HPDE6-E6E7 (cell line): ENCODE measurements around the gene FAF1.
A peak's percentile ranks its signal among the peaks of the same experiment; 100 is the strongest.

ENCODE experiments used
- DNase-seq: peaks from one replicate; pipeline ENCODE4 v3.0.0; 2011; ENCODE audit warnings: missing footprints; ENCODE audit errors: extremely low spot score

Gene FAF1

DNA sequence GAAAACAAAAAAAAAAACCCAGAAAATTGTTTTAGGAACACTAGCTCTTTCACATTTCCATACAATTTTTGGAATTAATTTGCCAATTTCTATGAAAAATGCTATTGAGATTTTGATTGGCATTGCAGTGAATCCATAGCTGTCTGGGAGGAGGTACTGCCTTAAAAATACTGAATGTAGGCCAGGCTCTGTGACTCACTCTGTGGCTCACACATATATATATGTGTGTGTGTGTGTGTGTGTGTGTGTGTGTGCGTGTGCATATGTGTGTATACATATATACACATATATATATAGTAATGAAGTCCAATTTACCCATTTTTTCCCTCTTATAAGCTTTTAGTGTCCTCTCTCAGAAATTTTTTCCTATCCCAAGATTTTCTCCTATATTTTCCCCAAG lies 322.6 kb downstream of the FAF1 start:
- no peak for DNase-seq

DNA sequence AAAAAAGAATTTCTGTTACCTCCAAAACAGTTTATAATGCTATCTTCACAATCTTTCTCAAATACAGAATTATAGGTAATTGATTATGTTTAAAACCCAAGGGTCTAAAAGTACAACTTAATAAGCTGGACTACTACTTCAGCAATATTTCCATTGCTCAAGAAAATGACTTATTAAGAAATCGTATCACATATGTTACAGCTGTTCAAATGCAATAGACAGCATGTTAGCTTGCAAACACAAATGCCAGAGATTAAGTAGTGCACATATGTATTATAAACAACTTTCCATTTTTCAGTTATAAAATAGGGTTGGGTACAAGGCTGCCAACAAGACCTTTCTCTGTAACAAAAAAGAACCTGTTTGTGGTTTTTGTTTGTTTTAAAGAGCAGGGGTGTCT lies 325.8 kb downstream of the FAF1 start:
- DNase-seq, result no peak

DNA sequence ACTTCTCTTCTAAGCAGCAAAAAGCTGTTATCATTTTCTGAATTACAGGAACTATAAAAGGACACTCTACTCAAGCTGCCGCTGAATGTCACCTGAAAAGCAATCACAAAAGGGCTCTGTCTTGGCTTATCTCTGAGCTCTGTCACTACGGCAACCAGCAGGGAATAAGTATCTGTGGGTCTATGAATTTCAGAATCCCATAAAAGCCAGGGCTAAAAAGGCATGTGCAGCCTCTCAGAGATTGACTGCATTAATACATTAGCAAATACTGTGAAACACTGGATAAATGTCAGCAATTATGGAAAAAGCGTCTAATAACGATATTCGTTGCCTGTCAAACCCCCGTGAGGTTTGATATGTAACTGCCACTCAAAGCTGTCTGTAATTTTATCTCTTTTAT lies 326.6 kb downstream of the FAF1 start:
- DNase-seq, result no peak

DNA sequence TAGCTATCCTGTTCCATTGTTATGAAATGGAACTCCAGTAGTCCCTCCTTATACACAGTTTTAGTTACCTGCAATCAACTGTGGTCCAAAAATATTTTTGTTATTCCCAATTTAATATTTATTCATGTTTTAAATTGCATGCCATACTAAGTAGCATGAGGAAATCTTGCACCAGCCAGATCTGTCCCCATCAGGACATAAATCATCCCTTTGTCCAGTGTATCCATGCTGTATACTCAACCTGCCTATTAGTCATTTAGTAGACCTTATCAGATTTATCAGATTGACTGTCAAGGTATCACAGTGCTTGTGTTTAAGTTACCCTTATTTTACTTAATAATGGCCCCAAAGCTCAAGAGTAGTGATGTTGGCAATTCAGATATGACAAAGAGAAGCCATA lies 328.9 kb downstream of the FAF1 start:
- no peak for DNase-seq

DNA sequence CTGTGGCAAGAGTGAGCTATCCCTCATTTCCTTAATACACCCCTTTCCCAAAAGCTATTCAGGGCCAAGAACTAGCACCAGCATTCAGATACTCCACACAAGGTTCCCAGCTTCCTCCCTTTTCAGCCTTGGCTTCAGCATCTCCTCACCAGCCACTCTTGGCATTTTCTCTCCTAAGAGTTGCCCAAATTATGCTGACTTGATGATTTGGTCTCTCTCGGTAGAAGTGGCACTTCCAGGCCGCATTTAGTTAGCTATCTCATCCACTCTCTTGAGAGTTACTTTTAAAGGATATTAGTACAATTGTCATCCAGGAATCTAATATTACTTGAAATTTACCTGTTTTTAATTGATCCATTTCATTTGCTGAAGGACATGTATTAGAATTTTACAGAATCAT lies 337.8 kb downstream of the FAF1 start:
- no peak for DNase-seq

DNA sequence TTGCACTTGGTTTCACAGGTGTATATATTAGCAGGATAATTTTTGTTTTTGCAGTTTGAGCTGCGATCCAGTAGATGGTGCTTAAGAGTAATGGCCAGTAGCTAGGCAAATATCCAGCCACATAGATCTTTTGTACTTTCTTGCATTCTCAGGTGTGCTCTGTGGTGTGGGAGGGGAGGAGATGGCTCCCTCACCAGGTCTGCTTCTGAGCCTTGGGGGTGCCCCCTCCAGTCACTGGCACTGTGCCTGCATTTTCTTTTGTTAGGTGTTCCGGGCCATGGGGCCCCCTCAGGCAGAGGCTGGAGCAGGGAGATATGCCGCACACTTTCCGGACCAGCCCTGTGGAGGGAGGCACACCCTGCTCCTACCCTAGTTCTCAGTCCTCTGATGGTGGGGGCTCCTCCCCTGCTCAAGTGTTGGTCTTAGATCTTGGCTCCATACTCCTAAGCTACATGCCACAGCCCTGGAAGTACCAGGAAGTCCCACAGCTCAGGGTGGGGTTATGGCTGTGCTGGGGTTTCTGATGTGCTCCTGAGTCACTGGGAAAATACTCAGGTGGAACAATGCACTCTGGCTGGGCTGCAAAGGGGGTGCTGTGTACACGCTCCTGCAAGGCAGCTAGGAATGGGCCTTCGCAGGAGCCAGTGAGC lies 339.3 kb downstream of the FAF1 start:
- DNase-seq, result peak; percentile 93

DNA sequence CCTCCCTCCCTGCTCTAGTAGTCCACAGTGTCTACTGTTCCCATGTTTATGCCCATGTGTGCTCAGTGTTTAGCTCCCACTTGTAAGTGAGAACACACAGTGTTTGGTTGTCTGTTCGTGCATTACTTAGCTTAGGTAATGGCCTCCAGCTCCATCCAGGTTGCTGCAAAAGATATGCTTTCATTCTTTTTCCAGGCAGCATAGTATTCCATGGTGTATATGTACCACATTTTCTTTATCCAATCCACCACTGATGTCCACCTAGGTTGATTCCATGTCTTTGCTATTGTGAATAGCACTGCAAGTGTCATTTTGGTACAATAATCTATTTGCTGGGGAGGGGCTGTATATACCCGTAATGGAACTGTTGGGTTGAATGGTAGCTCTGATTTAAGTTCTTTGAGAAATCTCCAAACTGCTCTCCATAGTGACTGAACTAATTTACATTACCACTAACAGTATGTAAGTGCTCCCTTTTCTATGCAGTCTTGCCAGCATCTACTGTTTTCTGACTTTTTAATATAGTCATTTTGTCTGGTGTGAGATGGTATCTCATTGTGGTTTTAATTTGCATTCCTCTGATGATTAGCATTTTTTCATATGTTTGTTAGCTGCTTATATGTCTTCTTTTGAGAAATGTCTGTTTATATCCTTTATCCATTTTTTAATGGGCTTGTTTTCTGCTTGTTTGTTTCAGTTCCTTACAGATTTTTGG lies 344.9 kb downstream of the FAF1 start:
- no peak for DNase-seq

DNA sequence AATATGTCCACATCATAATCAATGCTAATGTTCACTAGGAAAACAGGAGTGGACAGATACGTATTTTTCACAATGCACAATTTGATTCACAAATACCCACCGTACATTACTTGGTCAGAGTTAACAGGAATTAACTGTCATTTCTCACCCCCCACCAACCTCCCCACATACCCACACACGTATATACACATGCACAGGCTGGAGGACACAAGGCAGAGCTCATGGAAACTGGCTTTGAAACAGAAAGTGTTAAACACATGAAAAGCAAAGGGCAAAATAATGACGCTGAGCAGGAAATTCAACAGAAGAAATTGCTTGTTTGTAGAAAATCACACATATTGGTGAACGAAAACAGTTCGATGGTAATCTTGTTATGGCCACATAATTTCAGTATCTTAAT lies 348.4 kb downstream of the FAF1 start:
- no peak for DNase-seq

DNA sequence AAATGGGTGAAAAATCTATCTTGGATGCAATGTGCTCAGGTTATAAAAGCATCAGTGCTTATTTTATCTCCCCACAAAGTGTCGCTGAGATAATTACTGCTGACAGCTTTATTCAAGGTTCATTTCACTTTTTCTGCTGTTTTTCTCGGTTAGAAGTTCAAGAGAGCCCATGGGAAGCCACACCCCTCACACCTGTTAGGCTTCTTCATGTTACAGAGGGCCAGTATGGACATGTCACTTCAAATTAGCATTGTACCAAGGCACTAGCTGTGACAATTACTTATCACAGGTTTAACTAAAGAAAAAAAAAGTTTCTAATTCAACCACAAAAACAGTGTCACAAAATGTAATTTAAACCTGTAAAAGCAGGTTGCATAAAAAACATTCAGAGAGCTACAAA lies 349.5 kb downstream of the FAF1 start:
- DNase-seq, result no peak

DNA sequence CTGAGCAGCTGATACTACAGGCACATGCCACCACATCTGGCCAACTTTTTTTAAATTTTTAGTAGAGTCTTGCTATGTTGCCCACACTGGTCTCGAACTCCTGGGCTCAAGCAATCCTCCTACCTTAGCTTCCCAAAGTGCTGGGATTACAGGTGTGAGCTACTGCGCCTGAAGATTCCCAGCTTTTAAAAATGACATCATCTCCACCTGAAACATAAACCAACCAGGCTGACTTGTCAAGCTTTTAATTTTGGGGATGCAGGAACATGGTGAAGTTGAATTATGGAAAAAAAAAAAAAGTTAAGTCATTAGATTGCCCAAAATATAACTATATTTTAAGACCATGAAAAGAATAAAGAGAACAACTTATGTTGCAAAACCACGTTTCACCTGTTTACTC lies 350.6 kb downstream of the FAF1 start:
- no peak for DNase-seq

DNA sequence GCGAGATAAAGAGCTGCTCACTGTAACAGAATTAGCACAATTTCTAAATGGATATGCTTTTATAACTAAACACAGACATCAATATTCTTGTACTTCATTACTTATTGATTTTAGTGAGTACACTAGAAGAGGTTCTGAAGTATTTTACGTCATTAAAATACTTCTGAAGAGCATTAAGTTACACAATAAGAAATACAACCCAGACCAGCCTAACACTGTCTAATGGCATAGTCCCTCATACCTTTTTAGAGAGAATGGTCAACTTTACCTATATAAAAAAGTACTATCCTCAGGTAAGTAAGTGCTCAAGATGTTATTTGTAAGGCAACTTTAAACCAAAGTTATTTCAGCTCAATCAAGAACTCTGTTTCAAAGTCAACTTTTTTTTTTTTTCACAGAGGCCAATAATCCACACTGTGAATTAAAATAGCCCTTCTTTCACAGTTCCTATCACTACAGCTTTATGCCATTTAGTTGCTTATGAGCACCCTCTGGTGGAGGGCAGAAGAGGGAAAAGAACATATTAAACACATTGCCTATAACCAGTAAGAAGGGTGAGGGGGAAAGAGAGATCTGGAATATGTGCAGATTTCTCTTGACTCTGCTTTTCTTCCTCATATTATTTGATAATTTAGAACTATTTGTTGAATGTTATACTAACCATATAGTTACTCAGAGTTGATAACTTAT lies 354.7 kb downstream of the FAF1 start:
- DNase-seq, result peak; percentile 20

DNA sequence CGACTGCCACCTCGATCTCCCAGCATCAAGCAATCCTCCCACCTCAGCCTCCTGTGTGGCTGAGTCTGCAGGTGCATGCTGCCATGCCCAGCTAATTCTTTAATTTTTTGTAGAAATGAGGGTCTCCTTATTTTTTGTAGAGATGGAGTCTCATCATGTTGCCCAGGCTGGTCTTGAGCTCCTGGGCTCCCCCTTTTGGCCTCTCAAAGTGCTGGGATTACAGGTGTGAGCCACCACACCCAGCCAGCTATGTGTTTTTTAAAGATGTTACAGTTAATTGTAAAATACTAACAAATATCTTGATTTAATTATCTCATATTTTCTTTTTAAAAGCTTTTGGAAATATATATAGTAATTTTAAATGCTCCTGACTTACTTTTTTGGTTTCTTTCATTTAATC lies 355.5 kb downstream of the FAF1 start:
- DNase-seq, result no peak

DNA sequence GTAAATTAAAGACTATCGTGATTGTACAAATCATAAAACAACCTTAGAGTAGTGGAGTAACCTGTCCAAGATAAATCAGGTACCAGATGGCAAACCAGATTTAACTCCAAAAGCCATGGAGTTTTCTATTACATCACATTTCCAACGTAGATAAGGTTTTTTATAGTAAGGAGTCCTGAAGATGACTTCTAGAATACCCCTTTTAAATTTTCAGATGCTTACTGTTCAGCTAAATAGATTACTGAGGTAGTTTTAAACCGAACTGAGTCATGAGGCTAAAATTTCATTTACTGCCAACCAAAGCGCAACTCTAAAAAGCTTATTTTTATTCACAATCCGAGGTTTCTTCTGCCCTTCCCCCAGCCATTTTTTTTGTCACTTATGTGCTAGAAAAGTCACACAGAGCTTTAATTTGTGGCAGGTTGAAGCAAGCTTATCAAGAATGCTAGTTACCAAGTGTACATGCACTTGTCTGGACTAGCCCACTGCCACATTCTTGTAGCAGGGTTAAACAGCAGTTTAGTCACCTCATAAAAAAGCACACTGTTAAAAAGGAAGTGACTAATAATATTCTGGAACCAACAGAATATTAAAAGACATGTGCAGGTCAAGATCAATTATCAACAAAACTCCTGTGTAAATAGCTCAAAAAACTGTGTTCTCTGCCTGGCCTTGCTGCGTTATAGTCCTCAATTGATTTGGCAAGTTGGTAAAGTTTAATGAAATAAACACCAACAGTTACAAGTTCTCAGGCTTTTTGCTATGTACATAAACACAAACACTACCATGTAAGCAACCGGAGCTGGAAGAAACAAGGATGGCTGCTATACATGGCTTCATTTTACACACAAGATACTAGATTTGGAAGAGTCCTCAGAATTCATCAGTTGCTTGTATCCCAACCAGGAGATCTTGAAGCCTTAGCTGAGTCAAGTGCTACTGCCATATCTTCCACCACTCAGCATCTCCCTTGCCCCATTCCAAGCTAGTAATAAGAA lies 356.5 kb downstream of the FAF1 start:
- DNase-seq, result peak; percentile 74

DNA sequence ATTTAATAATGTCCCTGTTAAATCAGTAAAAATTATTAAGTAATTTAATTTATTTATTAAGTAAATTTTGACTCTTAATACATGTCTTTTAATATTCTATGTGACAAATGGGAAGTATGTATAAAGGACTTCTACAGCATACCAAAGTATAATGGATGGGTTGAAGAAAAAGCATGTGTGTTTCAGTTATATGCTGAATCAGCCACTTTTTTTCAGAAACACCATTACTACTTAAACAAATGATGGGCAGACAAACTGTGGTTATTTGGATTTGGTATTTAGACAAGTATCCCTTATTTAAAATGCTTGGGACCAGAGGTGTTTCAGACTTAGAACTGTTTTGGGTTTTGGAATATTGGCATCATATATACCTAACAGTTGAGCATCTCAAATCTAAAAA lies 360.5 kb downstream of the FAF1 start:
- DNase-seq, result no peak

DNA sequence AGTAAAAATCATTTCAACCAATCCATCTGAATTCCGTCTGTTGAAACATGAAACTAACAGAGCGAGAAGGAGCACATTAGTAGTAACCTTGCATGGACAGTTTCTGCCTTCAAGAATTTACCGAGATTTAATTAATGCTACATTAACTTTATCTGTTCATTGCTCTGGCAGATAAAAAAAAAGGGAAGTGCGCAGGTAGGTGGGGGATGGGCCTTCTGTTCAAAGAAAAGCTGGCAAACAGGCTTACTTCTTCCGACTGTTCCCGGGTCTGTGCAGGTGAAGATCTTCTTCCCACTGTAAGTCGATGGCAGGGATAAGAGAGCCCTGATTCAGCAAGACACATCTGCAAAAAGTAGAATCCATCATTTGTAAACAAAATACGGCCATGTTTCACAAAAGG lies 364.2 kb downstream of the FAF1 start:
- no peak for DNase-seq

DNA sequence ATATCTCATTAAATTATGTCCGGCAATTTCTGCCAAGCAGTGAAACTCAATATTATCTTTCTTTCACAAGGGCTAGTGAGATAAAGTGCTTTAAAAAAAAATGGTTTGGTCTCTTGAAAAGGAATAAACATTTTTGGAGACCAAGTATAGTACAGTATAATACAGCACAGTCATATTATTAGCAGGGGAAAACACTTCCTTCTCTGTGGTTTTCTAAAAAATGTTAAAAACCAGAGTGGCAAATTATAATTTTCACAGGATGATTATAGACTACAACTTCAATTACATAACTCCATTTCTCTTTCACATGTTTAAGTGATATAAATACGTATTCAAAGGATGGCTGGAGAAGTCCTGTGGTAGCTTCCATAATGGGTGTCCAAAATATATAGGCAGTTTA lies 366.6 kb downstream of the FAF1 start:
- no peak for DNase-seq

DNA sequence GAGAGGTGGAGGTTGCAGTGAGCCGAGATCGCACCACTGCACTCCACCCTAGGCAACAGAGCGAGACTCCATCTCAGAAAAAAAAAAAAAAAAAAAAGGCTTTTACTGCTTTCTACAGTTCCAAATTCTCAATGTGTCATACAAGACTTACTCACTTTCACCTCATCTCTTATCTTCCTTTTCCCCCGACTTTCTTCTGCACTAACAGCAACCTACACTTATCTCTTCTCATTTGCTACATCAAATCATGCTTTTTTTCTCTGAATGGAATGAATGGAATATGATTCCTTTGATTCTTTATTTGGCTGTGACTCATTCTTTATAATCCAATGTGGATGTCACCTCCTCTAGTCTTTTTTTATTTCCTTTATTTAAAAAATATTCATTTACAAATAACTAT lies 368.5 kb downstream of the FAF1 start:
- DNase-seq, result no peak

DNA sequence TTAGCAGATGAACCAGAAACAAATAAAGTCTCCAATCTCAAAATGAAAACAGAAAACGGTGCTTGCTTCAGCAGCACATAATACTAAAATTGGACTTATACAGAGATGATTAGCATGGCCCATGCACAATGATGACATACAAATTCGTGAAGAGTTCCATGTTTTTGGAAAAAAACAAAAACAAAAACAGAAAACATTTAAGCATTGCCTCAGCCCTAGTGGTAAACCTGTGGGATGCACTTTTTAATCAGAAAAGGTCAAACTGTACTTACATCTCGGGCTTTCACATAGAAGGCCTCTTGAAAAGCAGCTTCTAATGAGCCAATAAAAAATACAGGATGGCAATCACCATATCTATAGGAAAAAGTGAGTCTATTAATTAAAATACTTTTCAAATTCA lies 377.7 kb downstream of the FAF1 start:
- no peak for DNase-seq

DNA sequence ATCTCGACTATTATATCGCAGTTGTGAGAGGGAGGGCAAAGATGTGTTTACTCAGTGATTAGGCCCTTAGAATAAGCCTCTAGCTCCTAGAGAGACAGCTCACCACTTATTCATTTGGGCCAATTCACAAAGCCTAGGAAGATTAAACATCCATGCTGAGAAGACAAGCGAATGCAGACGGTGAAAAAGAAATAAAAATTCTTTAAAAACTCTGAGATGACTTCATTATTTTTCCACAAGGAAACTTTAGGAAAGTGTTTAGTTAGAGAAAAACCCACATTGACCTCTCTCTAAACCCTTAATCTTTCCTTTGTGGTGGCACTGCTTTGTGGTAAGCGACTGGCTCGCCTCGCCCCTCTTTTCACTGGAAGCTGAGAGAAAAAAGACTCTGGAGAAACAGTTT lies 390.0 kb downstream of the FAF1 start:
- DNase-seq, result no peak

DNA sequence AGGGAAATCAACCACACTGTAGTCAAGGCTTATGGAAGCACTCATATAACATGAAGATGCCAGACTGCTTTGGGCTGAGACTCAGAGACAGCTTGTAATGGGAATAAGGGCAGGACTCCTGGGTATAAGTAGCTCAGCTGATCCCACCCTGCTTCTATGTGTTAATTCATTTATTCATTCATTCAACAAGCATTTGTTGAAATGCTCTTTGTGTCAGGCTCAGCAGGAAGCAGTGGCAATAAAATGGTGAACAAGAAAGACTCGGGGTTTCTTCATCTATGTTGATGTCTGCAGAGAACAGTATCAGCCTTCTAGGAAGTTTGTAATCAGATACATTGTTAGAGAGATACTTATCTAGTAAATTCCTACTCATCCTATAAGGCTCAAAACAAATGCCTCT lies 391.3 kb downstream of the FAF1 start:
- no peak for DNase-seq

DNA sequence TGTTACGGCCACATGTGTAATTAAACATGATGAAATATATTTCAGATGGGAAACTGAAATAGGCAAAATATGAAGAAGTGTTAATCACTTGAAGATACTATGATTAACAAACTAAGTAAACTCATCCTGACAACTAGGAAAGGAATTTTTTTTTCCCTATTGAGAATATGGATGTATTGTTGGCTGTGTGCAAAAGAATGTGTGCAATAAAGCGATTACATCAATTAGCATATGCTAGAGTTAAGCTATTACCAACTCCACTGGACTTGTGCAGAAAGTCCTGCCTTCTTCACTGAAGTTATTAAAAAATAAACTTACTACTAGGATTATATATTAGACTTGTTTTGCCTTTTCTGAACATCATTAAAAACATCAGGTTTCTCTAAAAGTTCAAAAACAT lies 393.7 kb downstream of the FAF1 start:
- DNase-seq, result no peak

DNA sequence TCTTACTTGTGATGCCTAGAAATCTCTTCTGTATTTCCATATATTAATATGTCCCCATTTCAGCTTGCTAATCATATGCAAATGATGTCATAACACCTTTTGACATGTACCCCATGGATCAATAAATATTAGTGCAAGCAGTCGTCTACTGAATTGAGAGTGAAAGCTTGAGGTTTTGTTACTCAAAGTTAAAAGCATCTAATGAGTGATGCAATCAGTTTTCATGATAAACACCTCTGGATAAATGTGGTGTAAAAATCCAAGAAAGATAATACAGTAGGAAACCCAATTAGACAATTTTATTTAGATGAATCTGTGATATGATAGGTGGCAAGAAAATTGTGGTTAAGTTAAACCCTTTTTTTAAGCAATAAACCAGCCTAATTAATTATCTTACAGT lies 395.6 kb downstream of the FAF1 start:
- no peak for DNase-seq
